Ovary (tissue), 3 donors: ENCODE results near the gene GSN.

Experiments
- CTCF ChIP-seq, 3 donors: fragments of 450-650 bp in 2 of 3; fragments of 200-600 bp in 1 of 3; IDR thresholded peaks; one replicate each; pipeline versions ENCODE4 v1.5.1 to v1.8.0; 2016 to 2022; ENCODE audit warnings: antibody characterized with exemption in 3 of 3, mild to moderate bottlenecking in 1 of 3
- EP300 ChIP-seq: sonication (generic); formaldehyde crosslinking; IDR thresholded peaks from one replicate; pipeline ENCODE4 v1.6.1; 2017; ENCODE audit warnings: antibody characterized with exemption
- POLR2A ChIP-seq: fragments of 450-650 bp; IDR thresholded peaks from one replicate; pipeline ENCODE4 v1.6.1; 2017; ENCODE audit warnings: antibody characterized with exemption, mild to moderate bottlenecking, moderate library complexity
- donor health status: DM: no; HTN: no; CAD: no.

GRCh38 chr9:121283856-121284732 lies 16.1 kb downstream of the GSN start:
- TF ChIP-seq CTCF (IDR thresholded peaks at IDR 0.05): no peak
- TF ChIP-seq POLR2A: no peak
- no peak for TF ChIP-seq EP300
